IMR-90 (cell line): ENCODE results near the gene TPO. TPM values are rescaled to one million over a fixed set of nuclear protein-coding genes. Genes with fewer than 3 reads are reported as not detected.

Source experiments
- ATAC-seq: fragments of 200-7000 bp; cut with Tn5 transposase; 2 replicates; pipeline ENCODE4 v1.9.1; 2020; ENCODE audit warnings: low read depth, mild to moderate bottlenecking, moderate library complexity
- BruUV-seq: library from RNA; stranded (reverse); fragments of 400-500 nt; replicated peaks from 2 replicates; lab custom pipeline; 2021; lab: Mats Ljungman, UMichigan
- CTCF ChIA-PET: fragments of 300-600 bp; formaldehyde crosslinking; extraction: SDS; loops from one replicate; lab custom pipeline; 2021; ENCODE audit warnings: antibody characterized with exemption; lab: Yijun Ruan, JAX
- POLR2A ChIA-PET: fragments of 300-600 bp; sonication (Branson Sonifier 250); formaldehyde crosslinking; loops from one replicate; lab custom pipeline; 2022; ENCODE audit warnings: antibody characterized with exemption; ENCODE audit not compliant: unreplicated experiment; lab: Charles Lee
- DNase-seq: peaks from one replicate; pipeline ENCODE4 v3.0.0; 2013
- H2AFZ ChIP-seq: replicated peaks from 2 replicates; pipeline ENCODE3; 2013; ENCODE audit warnings: low read length, mild to moderate bottlenecking; ENCODE audit not compliant: poor library complexity
- H2AK5ac ChIP-seq: 2 replicates; pipeline ENCODE4 v1.6.1; 2013; ENCODE audit warnings: low read depth, low read length, inconsistent platforms
- H2AK9ac ChIP-seq: replicated peaks from 2 replicates; pipeline ENCODE3; 2013; ENCODE audit warnings: mild to moderate bottlenecking, low read depth, low read length, moderate library complexity; ENCODE audit not compliant: poor library complexity
- H2BK120ac ChIP-seq: 2 replicates; pipeline ENCODE4 v1.6.1; 2013; ENCODE audit warnings: low read depth, low read length, inconsistent platforms
- H2BK15ac ChIP-seq: 3 replicates; pipeline ENCODE4 v1.6.1; 2013; ENCODE audit warnings: low read depth, low read length, inconsistent platforms
- H2BK20ac ChIP-seq: 2 replicates; pipeline ENCODE4 v1.6.1; 2013; ENCODE audit warnings: low read depth, mild to moderate bottlenecking, inconsistent platforms, low read length, moderate library complexity
- H2BK5ac ChIP-seq: 2 replicates; pipeline ENCODE4 v1.6.1; 2013; ENCODE audit warnings: mild to moderate bottlenecking, low read depth, low read length, inconsistent platforms; ENCODE audit not compliant: poor library complexity, severe bottlenecking
- H3K14ac ChIP-seq: replicated peaks from 2 replicates; pipeline ENCODE4 v1.6.1; 2013; ENCODE audit warnings: low read depth, low read length, inconsistent platforms
- H3K18ac ChIP-seq: 2 replicates; pipeline ENCODE4 v1.6.1; 2013; ENCODE audit warnings: low read depth, low read length, control low read depth
- H3K23ac ChIP-seq: 2 replicates; pipeline ENCODE4 v1.6.1; 2013; ENCODE audit warnings: low read depth, low read length, inconsistent platforms
- H3K27ac ChIP-seq: 2 replicates; pipeline ENCODE4 v1.5.1; 2013; ENCODE audit warnings: mild to moderate bottlenecking, control low read depth, low read length; ENCODE audit not compliant: insufficient read depth
- H3K27me3 ChIP-seq: 2 replicates; pipeline ENCODE4 v1.6.1; 2013; ENCODE audit warnings: low read length; ENCODE audit not compliant: control insufficient read depth, insufficient read depth
- H3K36me3 ChIP-seq: 2 replicates; pipeline ENCODE4 v1.6.1; 2013; ENCODE audit warnings: low read length, mixed read lengths; ENCODE audit not compliant: control insufficient read depth, insufficient read depth
- H3K4ac ChIP-seq: 2 replicates; pipeline ENCODE4 v1.6.1; 2013; ENCODE audit warnings: low read depth, low read length, inconsistent platforms
- H3K4me1 ChIP-seq: 2 replicates; pipeline ENCODE4 v1.6.1; 2013; ENCODE audit warnings: low read length, mixed read lengths; ENCODE audit not compliant: control insufficient read depth, insufficient read depth
- H3K4me2 ChIP-seq: 2 replicates; pipeline ENCODE4 v1.6.1; 2013; ENCODE audit warnings: low read depth, mild to moderate bottlenecking, control low read depth, low read length, moderate library complexity
- H3K4me3 ChIP-seq: 2 replicates; pipeline ENCODE4 v1.5.1; 2013; ENCODE audit warnings: low read depth, mild to moderate bottlenecking, control low read depth, low read length, moderate library complexity; ENCODE audit not compliant: insufficient read depth
- H3K56ac ChIP-seq: 2 replicates; pipeline ENCODE4 v1.6.1; 2013; ENCODE audit warnings: low read length, inconsistent platforms; ENCODE audit not compliant: insufficient read depth; ENCODE audit errors: extremely low read depth
- H3K79me1 ChIP-seq, 2 experiments: 2 replicates each; pipeline ENCODE4 v1.6.1; 2013; ENCODE audit warnings: low read length in 2 of 2, inconsistent platforms in 1 of 2, low read depth in 1 of 2
- H3K9ac ChIP-seq: 2 replicates; pipeline ENCODE4 v1.6.1; 2013; ENCODE audit warnings: low read depth, low read length, control low read depth
- H3K9me1 ChIP-seq: 2 replicates; pipeline ENCODE4 v1.6.1; 2013; ENCODE audit warnings: low read length, inconsistent platforms; ENCODE audit not compliant: insufficient read depth
- H3K9me3 ChIP-seq: 2 replicates; pipeline ENCODE4 v1.6.1; 2013; ENCODE audit warnings: low read length; ENCODE audit not compliant: control insufficient read depth, insufficient read depth
- H4K20me1 ChIP-seq: 2 replicates; pipeline ENCODE4 v1.6.1; 2013; ENCODE audit warnings: low read length, inconsistent platforms; ENCODE audit not compliant: insufficient read depth
- H4K5ac ChIP-seq: 2 replicates; pipeline ENCODE4 v1.6.1; 2013; ENCODE audit warnings: mild to moderate bottlenecking, low read depth, low read length, control low read depth
- H4K8ac ChIP-seq, 2 experiments: 2 replicates each; pipeline ENCODE4 v1.6.1; 2013; ENCODE audit warnings: low read depth in 2 of 2, low read length in 2 of 2, control low read depth in 1 of 2, inconsistent platforms in 1 of 2
- H4K91ac ChIP-seq: 2 replicates; pipeline ENCODE4 v1.6.1; 2013; ENCODE audit warnings: low read depth, low read length, inconsistent platforms; ENCODE audit not compliant: insufficient read depth
- FOS ChIP-seq: fragments of 150-350 bp; IDR thresholded peaks from 2 replicates; pipeline ENCODE4 v1.6.1; 2016; ENCODE audit warnings: low read depth, low read length
- MAZ ChIP-seq: IDR thresholded peaks from 2 replicates; pipeline ENCODE4 v1.6.1; 2012; ENCODE audit warnings: low read depth, mild to moderate bottlenecking, low read length, improper control_type of control experiment, moderate library complexity, borderline replicate concordance
- MXI1 ChIP-seq: IDR thresholded peaks from 2 replicates; pipeline ENCODE4 v1.6.1; 2012; ENCODE audit warnings: low read depth, mild to moderate bottlenecking, low read length, moderate library complexity, borderline replicate concordance
- WGBS, 2 experiments: methylation state at CpG; one replicate each; pipeline versions ENCODE4 v1.1.5 to v1.1.7; 2013; ENCODE audit warnings: missing lambda C conversion rate in 2 of 2; ENCODE audit not compliant: insufficient read length in 1 of 2; ENCODE audit errors: extremely low coverage in 2 of 2; 5-methylcytosine and 5-hydroxymethylcytosine counted together
- dilution Hi-C: fragments of 300-500 bp; cut with HindIII; formaldehyde crosslinking; loops from one replicate; pipeline ENCODE4 v1.14.3; 2018; ENCODE audit warnings: low sequenced_read_pairs; ENCODE audit not compliant: unreplicated experiment
- in situ Hi-C: fragments of 300-500 bp; cut with MboI; formaldehyde crosslinking; loops from 3 replicates; pipeline ENCODE4 v1.14.3; 2019; ENCODE audit warnings: low sequenced_read_pairs, inconsistent platforms, mixed read lengths
- intact Hi-C: fragments of 100-400 bp; cut with micrococcal nuclease; formaldehyde crosslinking; loops from 2 replicates; pipeline ENCODE4 v1.10.0; 2022
- polyA plus RNA-seq, 3 experiments: library from polyadenylated mRNA; depleted of rRNA; stranded (reverse); fragments of >200 nt; gene quantifications; 2 replicates each; pipeline ENCODE4 v1.2.3, GENCODE V29; 2012; ENCODE audit warnings: low replicate concordance in 1 of 3
- total RNA-seq: library from RNA; depleted of rRNA; stranded (reverse); fragments of >200 nt; gene quantifications from 2 replicates; pipeline ENCODE4 v1.2.3, GENCODE V29; 2012

TPO gene
- total and polyA plus RNA-seq, 2 of the 4 experiments (the other 2 are of a cell fraction) = not detected

- Histone ChIP-seq H4K8ac (no peak overlapping the region), H3K27ac (no peak overlapping the region), H4K20me1 (no peaks in the 10 kb centered on the region), H2AK9ac (no peak overlapping the region), H3K27me3 (no peaks in the 10 kb centered on the region), H3K9me3 (peaks cover 28% of the 10 kb centered on the region), H3K9me1 (no peaks in the 10 kb centered on the region), H4K5ac (no peak overlapping the region), H3K18ac (no peak overlapping the region), H2AK5ac (no peak overlapping the region), H3K9ac (no peak overlapping the region), H2BK15ac (no peak overlapping the region), H2BK20ac (no peak overlapping the region), H3K14ac (no peak overlapping the region), H3K4me2 (no peak overlapping the region), H3K79me1 (no peaks in the 10 kb centered on the region), H2AFZ (no peak overlapping the region), H3K4me3 (no peak overlapping the region), H3K56ac (no peak overlapping the region), H2BK120ac (no peak overlapping the region), H3K4ac (no peak overlapping the region), H3K23ac (no peak overlapping the region), H4K91ac (no peak overlapping the region), H3K4me1 (no peaks in the 10 kb centered on the region), H2BK5ac (no peak overlapping the region), H3K36me3 (no peaks in the 10 kb centered on the region)
- DNase-seq (no peak), ATAC-seq (no peak)
- CTCF ChIA-PET = no interaction called here
- TF ChIP-seq MXI1 (no peak), FOS (no peak), MAZ (no peak)
- no TSS peak for BruUV-seq
- dilution Hi-C loops (no loop called here), in situ Hi-C loops (no loop called here), intact Hi-C loops (no loop called here)
- POLR2A ChIA-PET = no interaction called here
- no CpG with 5 or more reads among the region's 9 CpGs for WGBS, 2 experiments
These were observed 11.2 kb upstream of the TPO start for GRCh38 chr2:1402064-1402463.
